ENCODE data around the gene ZC3H18.

DNA sequence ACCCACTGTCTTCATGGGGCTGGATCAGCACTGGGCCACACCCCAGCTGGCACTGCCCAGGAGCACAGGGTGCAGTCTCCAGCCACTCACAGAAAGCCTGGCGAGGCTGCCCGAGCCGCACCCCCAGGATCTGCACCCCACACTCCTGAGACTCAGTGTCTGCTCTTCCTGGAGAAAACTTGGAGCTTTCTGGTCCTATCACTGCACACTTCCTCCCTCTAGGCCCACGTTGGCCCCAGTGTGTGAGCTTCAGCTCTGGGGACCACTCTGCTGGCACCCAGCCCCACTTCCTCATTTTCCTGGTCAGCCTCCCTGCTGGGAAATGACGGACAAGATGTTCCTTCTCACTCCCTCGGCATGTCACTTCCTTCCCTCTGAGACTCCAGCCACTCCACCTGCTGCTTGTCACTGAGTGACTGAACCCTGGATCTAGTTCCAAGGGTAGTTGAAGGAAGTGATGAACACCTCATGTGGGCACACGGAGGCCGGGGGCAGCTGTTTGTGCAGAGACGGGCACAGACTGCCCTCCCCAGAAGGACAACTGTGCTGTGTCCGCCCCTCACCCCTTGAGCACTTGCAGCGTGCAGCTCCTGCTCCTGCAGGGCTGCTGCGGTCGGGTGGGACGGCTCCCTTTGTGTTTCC is 29.0 kb downstream of the ZC3H18 start:
- TF ChIP-seq CTCF (conservative IDR thresholded peaks at IDR 0.05; ENCODE audit: low read depth in 2 of 2) (no peak), EZH2phosphoT487 (IDR thresholded peaks at IDR 0.05; ENCODE audit: unreplicated experiment) (no peak), EZH2 (IDR thresholded peaks at IDR 0.05; ENCODE audit: low read depth, unreplicated experiment) (no peak), JUNB (IDR thresholded peaks at IDR 0.05; ENCODE audit: unreplicated experiment) (no peak), CREB1 (CRISPR knock-in tag; IDR thresholded peaks at IDR 0.05; ENCODE audit: low read depth) (no peak), POLR2AphosphoS5 (IDR thresholded peaks at IDR 0.05; ENCODE audit: low read depth) (no peak), REST (IDR thresholded peaks at IDR 0.05; ENCODE audit: unreplicated experiment) (no peak), ZNF114 (CRISPR knock-in tag; IDR thresholded peaks at IDR 0.05) (no peak), ETS1 (IDR thresholded peaks at IDR 0.05) (no peak), STAT1 (IDR thresholded peaks at IDR 0.05; ENCODE audit: unreplicated experiment) (no peak), ZNF331 (CRISPR knock-in tag; IDR thresholded peaks at IDR 0.05; ENCODE audit: low read depth) (no peak)
- TF ChIP-seq, protein P1, sequence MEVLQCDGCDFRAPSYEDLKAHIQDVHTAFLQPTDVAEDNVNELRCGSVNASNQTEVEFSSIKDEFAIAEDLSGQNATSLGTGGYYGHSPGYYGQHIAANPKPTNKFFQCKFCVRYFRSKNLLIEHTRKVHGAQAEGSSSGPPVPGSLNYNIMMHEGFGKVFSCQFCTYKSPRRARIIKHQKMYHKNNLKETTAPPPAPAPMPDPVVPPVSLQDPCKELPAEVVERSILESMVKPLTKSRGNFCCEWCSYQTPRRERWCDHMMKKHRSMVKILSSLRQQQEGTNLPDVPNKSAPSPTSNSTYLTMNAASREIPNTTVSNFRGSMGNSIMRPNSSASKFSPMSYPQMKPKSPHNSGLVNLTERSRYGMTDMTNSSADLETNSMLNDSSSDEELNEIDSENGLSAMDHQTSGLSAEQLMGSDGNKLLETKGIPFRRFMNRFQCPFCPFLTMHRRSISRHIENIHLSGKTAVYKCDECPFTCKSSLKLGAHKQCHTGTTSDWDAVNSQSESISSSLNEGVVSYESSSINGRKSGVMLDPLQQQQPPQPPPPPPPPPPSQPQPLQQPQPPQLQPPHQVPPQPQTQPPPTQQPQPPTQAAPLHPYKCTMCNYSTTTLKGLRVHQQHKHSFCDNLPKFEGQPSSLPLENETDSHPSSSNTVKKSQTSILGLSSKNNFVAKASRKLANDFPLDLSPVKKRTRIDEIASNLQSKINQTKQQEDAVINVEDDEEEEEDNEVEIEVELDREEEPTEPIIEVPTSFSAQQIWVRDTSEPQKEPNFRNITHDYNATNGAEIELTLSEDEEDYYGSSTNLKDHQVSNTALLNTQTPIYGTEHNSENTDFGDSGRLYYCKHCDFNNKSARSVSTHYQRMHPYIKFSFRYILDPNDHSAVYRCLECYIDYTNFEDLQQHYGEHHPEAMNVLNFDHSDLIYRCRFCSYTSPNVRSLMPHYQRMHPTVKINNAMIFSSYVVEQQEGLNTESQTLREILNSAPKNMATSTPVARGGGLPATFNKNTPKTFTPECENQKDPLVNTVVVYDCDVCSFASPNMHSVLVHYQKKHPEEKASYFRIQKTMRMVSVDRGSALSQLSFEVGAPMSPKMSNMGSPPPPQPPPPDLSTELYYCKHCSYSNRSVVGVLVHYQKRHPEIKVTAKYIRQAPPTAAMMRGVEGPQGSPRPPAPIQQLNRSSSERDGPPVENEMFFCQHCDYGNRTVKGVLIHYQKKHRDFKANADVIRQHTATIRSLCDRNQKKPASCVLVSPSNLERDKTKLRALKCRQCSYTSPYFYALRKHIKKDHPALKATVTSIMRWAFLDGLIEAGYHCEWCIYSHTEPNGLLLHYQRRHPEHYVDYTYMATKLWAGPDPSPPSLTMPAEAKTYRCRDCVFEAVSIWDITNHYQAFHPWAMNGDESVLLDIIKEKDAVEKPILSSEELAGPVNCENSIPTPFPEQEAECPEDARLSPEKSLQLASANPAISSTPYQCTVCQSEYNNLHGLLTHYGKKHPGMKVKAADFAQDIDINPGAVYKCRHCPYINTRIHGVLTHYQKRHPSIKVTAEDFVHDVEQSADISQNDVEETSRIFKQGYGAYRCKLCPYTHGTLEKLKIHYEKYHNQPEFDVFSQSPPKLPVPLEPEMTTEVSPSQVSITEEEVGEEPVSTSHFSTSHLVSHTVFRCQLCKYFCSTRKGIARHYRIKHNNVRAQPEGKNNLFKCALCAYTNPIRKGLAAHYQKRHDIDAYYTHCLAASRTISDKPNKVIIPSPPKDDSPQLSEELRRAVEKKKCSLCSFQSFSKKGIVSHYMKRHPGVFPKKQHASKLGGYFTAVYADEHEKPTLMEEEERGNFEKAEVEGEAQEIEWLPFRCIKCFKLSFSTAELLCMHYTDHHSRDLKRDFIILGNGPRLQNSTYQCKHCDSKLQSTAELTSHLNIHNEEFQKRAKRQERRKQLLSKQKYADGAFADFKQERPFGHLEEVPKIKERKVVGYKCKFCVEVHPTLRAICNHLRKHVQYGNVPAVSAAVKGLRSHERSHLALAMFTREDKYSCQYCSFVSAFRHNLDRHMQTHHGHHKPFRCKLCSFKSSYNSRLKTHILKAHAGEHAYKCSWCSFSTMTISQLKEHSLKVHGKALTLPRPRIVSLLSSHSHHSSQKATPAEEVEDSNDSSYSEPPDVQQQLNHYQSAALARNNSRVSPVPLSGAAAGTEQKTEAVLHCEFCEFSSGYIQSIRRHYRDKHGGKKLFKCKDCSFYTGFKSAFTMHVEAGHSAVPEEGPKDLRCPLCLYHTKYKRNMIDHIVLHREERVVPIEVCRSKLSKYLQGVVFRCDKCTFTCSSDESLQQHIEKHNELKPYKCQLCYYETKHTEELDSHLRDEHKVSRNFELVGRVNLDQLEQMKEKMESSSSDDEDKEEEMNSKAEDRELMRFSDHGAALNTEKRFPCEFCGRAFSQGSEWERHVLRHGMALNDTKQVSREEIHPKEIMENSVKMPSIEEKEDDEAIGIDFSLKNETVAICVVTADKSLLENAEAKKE (CRISPR knock-in tag; IDR thresholded peaks at IDR 0.05), result no peak
